Neural progenitor cell (in vitro differentiated cells): ENCODE measurements around the gene PLCL1. TPM values are rescaled to one million over a fixed set of nuclear protein-coding genes. Genes with fewer than 3 reads are reported as not detected.

Experiments
- DNase-seq: peaks from one replicate; pipeline ENCODE4 v3.0.0-alpha.2; 2016; ENCODE audit warnings: low spot score
- H2AFZ ChIP-seq: fragments of 200-600 bp; sonication (generic); replicated peaks from 2 replicates; pipeline ENCODE4 v1.6.1; 2016; ENCODE audit warnings: antibody characterized with exemption
- H3F3A ChIP-seq: fragments of 200-600 bp; sonication (generic); 2 replicates; pipeline ENCODE4 v1.6.1; 2016; ENCODE audit warnings: antibody characterized with exemption, low read depth
- H3K27ac ChIP-seq: fragments of 200-600 bp; sonication (generic); 2 replicates; pipeline ENCODE4 v1.5.1; 2016; ENCODE audit warnings: mild to moderate bottlenecking
- H3K27me3 ChIP-seq: fragments of 200-600 bp; sonication (generic); 2 replicates; pipeline ENCODE4 v1.6.1; 2016; ENCODE audit warnings: mild to moderate bottlenecking, moderate library complexity
- H3K36me3 ChIP-seq: fragments of 200-600 bp; sonication (generic); 2 replicates; pipeline ENCODE4 v1.5.1; 2016
- H3K4me1 ChIP-seq: fragments of 200-600 bp; sonication (generic); 2 replicates; pipeline ENCODE4 v1.6.1; 2016; ENCODE audit warnings: mixed run types
- H3K4me2 ChIP-seq: fragments of 200-600 bp; sonication (generic); 2 replicates; pipeline ENCODE4 v1.6.1; 2016
- H3K4me3 ChIP-seq: fragments of 200-600 bp; sonication (generic); 2 replicates; pipeline ENCODE4 v1.5.1; 2016
- H3K79me2 ChIP-seq: fragments of 200-600 bp; sonication (generic); 2 replicates; pipeline ENCODE4 v1.6.1; 2016; ENCODE audit warnings: low read depth
- H3K9ac ChIP-seq: fragments of 200-600 bp; sonication (generic); 2 replicates; pipeline ENCODE4 v1.6.1; 2016
- H3K9me3 ChIP-seq: fragments of 200-600 bp; sonication (generic); 2 replicates; pipeline ENCODE4 v1.5.1; 2016; ENCODE audit warnings: low read depth
- H4K20me1 ChIP-seq: fragments of 200-600 bp; sonication (generic); 2 replicates; pipeline ENCODE4 v1.6.1; 2016; ENCODE audit warnings: low read depth
- H3K27ac Mint-ChIP-seq: 3 replicates; pipeline ENCODE4 v1.8.0; 2021; ENCODE audit warnings: mixed read lengths
- H3K27me3 Mint-ChIP-seq: 2 replicates; pipeline ENCODE4 v1.8.0; 2022; ENCODE audit warnings: low read depth, mild to moderate bottlenecking, inconsistent platforms, moderate library complexity, mixed read lengths; ENCODE audit not compliant: insufficient read depth
- H3K36me3 Mint-ChIP-seq: 3 replicates; pipeline ENCODE4 v1.8.0; 2021; ENCODE audit warnings: mixed read lengths
- H3K4me1 Mint-ChIP-seq: 3 replicates; pipeline ENCODE4 v1.8.0; 2021; ENCODE audit warnings: mixed read lengths
- H3K4me3 Mint-ChIP-seq: 3 replicates; pipeline ENCODE4 v1.8.0; 2021; ENCODE audit warnings: mild to moderate bottlenecking, moderate library complexity, mixed read lengths
- H3K9me3 Mint-ChIP-seq: 3 replicates; pipeline ENCODE4 v1.8.0; 2020; ENCODE audit warnings: mixed read lengths
- EZH2 ChIP-seq: fragments of 200-600 bp; sonication (generic); IDR thresholded peaks from 2 replicates; pipeline ENCODE4 v1.6.1; 2017; ENCODE audit warnings: antibody characterized with exemption, mild to moderate bottlenecking, moderate library complexity
- EZH2phosphoT487 ChIP-seq: fragments of 200-600 bp; sonication (generic); IDR thresholded peaks from 2 replicates; pipeline ENCODE4 v1.6.1; 2017; ENCODE audit warnings: antibody characterized with exemption
- total RNA-seq: library from RNA; depleted of rRNA; stranded (reverse); fragments of >200 nt; gene quantifications from 2 replicates; pipeline ENCODE4 v1.2.3, GENCODE V29; 2015; ENCODE audit warnings: low replicate concordance
- TF ChIP-seq, protein P1 (sequence below): fragments of 200-600 bp; sonication (generic); IDR thresholded peaks from 2 replicates; pipeline ENCODE4 v1.5.1; 2017; ENCODE audit warnings: antibody characterized with exemption, mild to moderate bottlenecking

Gene PLCL1
- total RNA-seq, 1 donor from 2014 or later: 0.41 TPM

DNA sequence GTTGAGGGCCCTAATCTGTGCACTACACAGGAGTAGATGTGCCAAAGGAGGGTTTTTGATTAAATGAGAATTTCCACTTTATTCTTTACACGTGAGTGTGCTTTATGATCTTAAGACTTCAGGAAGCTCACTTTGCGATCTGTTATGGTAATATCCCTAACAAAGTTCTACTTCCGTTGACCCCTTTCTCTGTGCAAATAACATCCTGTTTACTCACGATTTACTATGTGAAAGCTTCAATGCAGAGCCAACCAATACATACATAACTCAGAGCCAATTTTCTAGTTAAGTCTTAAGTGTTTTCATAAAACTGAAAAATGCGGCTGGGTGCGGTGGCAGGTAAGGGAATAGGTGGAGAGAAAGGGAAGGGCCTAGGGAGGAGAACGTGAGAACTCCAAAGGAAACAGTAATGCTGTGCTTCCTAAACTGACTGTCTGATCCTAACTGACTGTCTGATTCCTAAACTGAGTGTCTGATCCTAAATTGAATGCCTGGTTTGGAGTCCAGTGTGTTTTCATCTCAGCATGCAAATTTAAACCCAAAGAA lies 87.6 kb downstream of the PLCL1 start:
- Histone ChIP-seq H2AFZ (no peak overlapping the region), H3K9me3 (no peaks in the 10 kb centered on the region), H3K4me3 (no peak overlapping the region), H3K27ac (no peak overlapping the region), H3K4me1 (no peaks in the 10 kb centered on the region), H3K27me3 (no peaks in the 10 kb centered on the region), H3K4me2 (no peak overlapping the region), H4K20me1 (no peaks in the 10 kb centered on the region), H3F3A (no peaks in the 10 kb centered on the region), H3K36me3 (no peaks in the 10 kb centered on the region), H3K79me2 (no peaks in the 10 kb centered on the region), H3K9ac (no peak overlapping the region)
- DNase-seq: no peak
- TF ChIP-seq, protein P1, sequence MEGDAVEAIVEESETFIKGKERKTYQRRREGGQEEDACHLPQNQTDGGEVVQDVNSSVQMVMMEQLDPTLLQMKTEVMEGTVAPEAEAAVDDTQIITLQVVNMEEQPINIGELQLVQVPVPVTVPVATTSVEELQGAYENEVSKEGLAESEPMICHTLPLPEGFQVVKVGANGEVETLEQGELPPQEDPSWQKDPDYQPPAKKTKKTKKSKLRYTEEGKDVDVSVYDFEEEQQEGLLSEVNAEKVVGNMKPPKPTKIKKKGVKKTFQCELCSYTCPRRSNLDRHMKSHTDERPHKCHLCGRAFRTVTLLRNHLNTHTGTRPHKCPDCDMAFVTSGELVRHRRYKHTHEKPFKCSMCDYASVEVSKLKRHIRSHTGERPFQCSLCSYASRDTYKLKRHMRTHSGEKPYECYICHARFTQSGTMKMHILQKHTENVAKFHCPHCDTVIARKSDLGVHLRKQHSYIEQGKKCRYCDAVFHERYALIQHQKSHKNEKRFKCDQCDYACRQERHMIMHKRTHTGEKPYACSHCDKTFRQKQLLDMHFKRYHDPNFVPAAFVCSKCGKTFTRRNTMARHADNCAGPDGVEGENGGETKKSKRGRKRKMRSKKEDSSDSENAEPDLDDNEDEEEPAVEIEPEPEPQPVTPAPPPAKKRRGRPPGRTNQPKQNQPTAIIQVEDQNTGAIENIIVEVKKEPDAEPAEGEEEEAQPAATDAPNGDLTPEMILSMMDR: no peak
- TF ChIP-seq EZH2phosphoT487 (no peak), EZH2 (no peak)
- Mint-ChIP-seq H3K27ac (no peak overlapping the region), H3K36me3 (no peaks in the 10 kb centered on the region), H3K9me3 (no peaks in the 10 kb centered on the region), H3K4me3 (no peak overlapping the region), H3K27me3 (peaks cover 2% of the 10 kb centered on the region), H3K4me1 (peaks cover 6% of the 10 kb centered on the region)

DNA sequence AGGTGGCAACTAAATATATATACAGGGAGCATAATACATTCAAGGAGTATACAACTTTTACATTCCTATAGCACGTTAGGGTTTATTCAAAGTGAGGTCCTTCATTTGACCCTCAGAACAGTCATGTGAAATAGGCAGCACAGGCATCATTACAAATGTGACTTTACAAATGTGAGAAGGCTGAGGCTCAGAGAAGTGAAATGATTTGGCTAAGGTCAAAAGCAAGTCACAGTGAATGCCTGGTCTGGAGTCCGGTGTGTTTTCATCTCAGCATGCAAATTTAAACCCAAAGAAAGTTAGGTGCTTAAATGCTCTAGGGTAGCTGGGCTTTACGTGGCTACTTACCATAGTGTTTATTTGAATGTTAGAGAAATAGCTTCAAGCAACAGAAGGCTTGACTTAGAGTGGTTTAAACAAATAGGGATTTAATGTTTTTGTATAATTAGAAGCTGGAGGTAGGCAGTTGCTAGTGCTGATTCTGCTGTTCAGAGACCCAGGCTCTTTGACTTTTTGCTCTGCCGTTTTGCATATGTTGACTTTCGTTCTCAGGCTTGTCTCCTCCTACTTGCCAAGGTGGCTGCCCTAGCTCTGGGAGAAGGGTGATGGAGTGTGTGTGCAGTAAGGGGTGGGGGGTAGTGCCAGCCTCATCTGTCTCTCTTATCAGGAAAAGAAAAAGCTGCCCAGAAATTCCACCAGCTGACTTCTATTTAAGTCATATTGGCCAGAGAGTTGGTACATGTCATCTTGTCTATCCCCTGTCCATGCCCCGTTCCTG lies 89.2 kb downstream of the PLCL1 start:
- H3K9me3 ChIP-seq: no peaks in the 10 kb centered on the region
- H3K4me1 ChIP-seq: no peaks in the 10 kb centered on the region
- TF ChIP-seq EZH2phosphoT487: no peak
- TF ChIP-seq, protein P1: no peak
- no peak for TF ChIP-seq EZH2
- no peaks in the 10 kb centered on the region for H3K36me3 ChIP-seq
- DNase-seq: no peak
- H4K20me1 ChIP-seq: no peaks in the 10 kb centered on the region
- H3K27ac Mint-ChIP-seq: no peak overlapping the region
- no peak overlapping the region for H2AFZ ChIP-seq
- no peaks in the 10 kb centered on the region for H3F3A ChIP-seq
- no peak overlapping the region for H3K4me2 ChIP-seq
- no peaks in the 10 kb centered on the region for H3K36me3 Mint-ChIP-seq
- H3K27ac ChIP-seq: no peak overlapping the region
- no peaks in the 10 kb centered on the region for H3K9me3 Mint-ChIP-seq
- H3K4me1 Mint-ChIP-seq: peaks cover 6% of the 10 kb centered on the region
- H3K27me3 Mint-ChIP-seq: peaks cover 2% of the 10 kb centered on the region
- H3K4me3 ChIP-seq: no peak overlapping the region
- no peak overlapping the region for H3K9ac ChIP-seq
- H3K4me3 Mint-ChIP-seq: no peak overlapping the region
- no peaks in the 10 kb centered on the region for H3K79me2 ChIP-seq
- no peaks in the 10 kb centered on the region for H3K27me3 ChIP-seq

DNA sequence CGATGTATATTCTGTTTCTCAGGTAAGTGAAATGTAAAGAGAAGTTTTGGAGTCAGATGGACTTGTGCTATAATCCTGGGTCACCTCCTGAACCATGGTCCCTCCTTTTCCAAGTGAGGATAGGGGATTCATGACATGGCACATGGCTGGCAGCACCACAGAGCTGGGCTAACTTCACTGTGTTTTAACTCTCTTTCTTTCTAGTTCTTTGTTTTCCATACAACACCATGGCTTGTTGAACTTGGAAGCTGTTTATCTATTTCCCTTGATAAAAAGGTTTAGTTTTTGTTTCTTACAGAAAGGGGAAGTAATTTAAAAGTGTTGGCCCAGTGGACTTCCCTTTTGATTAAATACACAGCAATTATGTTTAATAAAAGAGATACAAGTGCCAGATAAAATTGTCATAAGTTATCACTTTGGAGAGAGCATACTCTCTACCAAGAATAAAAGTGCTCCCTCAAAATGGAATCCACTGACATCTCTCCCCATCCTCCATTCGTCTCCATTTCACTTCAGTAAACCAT lies 90.4 kb downstream of the PLCL1 start:
- Mint-ChIP-seq H3K27ac (no peak overlapping the region), H3K4me1 (no peaks in the 10 kb centered on the region), H3K36me3 (no peaks in the 10 kb centered on the region), H3K4me3 (no peak overlapping the region), H3K27me3 (peaks cover 2% of the 10 kb centered on the region), H3K9me3 (no peaks in the 10 kb centered on the region)
- Histone ChIP-seq H3K9ac (no peak overlapping the region), H3K36me3 (no peaks in the 10 kb centered on the region), H3K4me2 (no peak overlapping the region), H3K79me2 (no peaks in the 10 kb centered on the region), H3K4me1 (no peaks in the 10 kb centered on the region), H4K20me1 (no peaks in the 10 kb centered on the region), H3K9me3 (no peaks in the 10 kb centered on the region), H3K4me3 (no peak overlapping the region), H3K27me3 (no peaks in the 10 kb centered on the region), H2AFZ (no peak overlapping the region), H3K27ac (no peak overlapping the region), H3F3A (no peaks in the 10 kb centered on the region)
- DNase-seq: no peak
- TF ChIP-seq EZH2: no peak
- TF ChIP-seq EZH2phosphoT487: no peak
- TF ChIP-seq, protein P1: no peak
